HG02588 (cell line): Measurements from ENCODE around the gene DBH.
"Not testable (repeated sequence)": the region's sequence is repeated elsewhere in the genome, so short reads cannot be mapped to it uniquely, and the experiment has no call there.

Experiments used
- ATAC-seq: cut with Tn5 transposase; IDR thresholded peaks from one replicate; pipeline ENCODE4 v1.9.1; 2021; ENCODE audit warnings: mild to moderate bottlenecking, moderate library complexity; ENCODE audit not compliant: unreplicated experiment

DBH gene

DNA sequence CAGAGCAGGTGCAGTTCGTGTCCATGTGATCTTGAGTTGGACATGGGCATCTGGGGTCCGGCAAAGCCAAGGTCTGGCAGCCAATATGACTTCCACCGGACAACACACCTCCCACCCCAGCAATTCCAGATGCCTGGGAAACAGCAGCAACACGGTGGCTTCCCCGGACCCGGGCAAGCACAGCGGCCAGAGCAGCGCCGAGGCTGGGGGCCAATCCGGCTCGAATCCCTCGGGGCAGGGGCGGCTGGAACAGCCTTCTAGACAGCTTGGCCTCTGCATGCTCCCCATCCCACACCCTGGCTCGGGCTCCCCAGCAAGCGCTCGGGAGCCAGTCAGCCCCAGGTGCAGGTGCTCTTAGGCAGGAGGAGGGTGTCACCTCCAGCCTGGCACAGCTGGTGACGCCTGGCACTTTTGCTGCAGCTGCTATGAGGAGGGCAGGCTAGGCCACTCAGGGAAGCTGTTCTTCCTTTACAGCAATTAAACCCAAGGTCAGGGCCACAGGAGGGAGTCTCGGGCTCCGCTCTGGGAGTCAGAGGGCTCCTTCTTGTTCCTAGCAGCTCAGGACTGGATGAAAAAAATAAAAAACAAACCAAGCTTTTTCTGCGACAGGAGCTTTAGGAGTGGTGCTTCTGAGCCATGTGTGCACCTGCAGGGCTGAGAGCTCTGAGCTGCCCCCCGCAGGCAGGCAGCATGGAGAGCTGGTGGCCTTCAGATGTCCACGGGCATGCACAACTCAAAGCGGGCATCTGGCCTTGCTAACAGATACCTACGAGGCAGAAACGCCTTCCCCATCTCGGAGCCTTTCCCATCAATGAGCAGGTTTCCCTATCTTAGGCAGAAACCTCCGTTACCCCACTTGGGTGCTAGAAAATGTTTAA lies 28.2 kb downstream of the DBH start:
- no peak for ATAC-seq

- no peak for ATAC-seq
Observed at GRCh38 chr9:133665096-133665495, 28.9 kb downstream of the DBH start.

- no peak for ATAC-seq
Observed at GRCh38 chr9:133665535-133665934, 29.4 kb downstream of the DBH start.

- ATAC-seq, result no peak
Observed at GRCh38 chr9:133666387-133666786, 30.2 kb downstream of the DBH start.

DNA sequence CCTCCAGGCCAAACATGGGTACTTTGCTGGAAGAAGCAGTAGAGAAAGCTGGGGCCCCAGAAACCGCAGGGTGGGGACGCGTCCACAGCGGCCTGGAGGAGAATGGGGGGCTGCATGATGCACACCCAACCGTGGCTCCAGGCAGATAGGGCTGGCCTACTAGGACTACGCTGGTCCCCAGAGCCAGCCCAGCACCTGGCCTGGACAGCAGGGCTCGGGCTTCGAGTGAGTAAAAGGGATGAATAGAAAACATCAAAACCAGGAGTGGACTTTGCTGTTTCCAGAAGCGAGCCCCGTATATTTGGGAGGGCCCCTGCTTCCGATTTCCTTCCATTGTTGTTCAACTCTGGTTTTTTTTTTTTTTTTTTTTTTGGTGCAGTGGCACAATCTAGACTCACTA lies 30.7 kb downstream of the DBH start:
- ATAC-seq, result no peak

GRCh38 chr9:133667759-133668450 lies 31.7 kb downstream of the DBH start:
- no peak for ATAC-seq

DNA sequence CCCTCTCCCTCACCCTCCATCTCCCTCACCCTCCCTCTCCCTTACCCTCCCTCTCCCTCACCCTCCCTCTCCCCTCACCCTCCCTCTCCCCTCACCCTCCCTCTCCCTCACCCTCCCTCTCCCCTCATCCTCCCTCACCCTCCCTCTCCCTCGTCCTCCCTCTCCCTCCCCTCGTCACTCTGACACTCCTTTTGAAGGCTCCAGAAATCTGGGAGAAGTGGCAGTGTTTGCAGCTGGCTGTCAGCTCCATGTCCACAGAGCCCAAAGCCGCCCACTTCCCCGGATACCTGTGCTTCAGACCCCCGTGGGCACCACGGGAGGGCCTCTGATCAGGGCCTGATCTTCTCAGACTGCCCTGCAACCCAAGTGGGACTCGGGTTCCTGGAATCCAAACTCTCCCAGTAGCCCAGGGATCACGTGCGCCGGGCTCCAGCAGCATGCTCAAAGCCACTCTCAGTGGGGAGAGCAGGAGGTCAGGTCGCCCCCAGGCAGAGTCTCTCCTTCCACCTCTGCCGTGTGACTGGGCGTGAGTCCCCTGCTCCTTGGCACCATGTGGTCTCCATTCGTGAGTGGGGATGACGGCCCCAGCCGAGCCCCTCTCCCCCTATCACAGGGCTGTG lies 33.1 kb downstream of the DBH start:
- no peak for ATAC-seq

DNA sequence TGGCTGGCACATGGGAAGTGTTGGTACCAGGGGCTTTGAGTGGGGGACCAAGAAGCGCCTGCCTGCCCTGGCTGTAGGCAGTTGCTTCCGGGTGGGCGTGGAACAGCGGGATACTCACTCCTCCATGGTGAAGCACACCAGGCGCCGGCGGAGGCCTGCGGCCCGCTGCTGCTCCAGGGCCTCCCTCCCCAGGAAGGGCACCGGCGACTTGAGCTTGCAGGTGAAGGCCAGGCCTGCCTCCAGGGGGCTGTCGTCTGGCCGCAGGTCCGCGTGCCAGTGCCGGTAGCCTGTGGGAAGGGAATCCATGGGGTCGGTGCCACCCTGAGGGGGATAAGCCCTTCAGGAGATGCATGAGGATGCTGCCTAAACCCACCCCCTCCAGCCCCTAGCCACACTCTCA lies 34.3 kb downstream of the DBH start:
- no peak for ATAC-seq

- no peak for ATAC-seq
Observed at GRCh38 chr9:133671371-133671770, 35.2 kb downstream of the DBH start.

DNA sequence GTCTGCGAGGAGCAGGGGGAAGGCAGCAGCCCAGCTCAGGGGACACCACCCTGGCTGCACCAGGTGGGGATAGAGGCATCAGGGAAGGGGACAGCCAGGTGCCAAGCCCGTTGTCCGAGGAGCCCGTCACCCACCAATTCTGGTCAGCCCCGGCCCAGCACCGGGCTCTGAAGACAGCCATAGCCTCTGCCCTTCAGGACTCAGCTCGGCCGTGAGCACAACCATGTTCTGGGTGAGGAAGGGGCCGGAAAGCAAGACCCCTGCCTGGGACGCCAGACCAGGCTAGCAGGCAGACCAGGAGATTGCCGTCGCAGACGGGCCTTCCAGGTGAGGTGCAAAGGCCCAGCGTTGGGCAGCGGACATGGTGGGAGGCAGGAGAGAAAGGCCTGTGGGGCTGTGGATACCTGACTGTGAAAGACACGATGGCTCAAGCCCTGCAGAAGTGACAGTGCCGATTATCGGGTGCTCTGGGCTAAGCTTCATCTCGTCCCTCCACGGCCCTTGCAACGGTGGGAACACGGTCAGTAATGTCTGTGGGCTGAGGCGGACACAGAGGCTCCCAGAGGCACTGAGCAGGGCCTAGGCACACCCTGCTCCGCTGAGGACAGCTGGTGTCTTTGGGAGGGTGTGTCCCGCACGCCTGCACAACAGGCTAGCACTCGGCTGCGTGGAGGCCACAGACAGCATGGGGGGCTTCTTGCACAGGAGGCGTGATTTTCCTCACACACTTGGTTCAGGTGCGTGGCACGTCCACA lies 36.5 kb downstream of the DBH start:
- no peak for ATAC-seq

GRCh38 chr9:133673258-133673655 lies 37.1 kb downstream of the DBH start:
- no peak for ATAC-seq

DNA sequence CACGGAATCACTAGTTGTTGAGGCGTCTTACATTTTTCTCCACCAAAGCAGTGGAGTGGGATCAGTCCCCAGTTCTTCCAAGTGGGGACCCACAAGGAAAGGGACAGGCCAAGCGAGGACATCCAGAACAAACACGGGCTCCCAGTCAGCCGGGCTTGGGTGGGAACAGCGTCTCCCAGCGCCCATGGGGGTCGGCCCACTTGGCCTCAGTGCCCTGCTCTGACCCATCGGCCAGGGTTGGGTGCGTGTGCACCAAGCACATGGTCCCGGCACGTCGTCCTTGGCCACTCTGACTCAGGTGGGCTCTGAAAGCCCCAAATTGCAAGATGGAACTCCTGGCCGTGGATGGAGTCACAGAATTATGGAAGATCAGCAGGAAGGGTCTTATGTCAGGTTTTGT lies 37.9 kb downstream of the DBH start:
- no peak for ATAC-seq

GRCh38 chr9:133675796-133676195 lies 39.6 kb downstream of the DBH start:
- not testable (repeated sequence) for ATAC-seq

GRCh38 chr9:133676450-133676849 lies 40.3 kb downstream of the DBH start:
- no peak for ATAC-seq

DNA sequence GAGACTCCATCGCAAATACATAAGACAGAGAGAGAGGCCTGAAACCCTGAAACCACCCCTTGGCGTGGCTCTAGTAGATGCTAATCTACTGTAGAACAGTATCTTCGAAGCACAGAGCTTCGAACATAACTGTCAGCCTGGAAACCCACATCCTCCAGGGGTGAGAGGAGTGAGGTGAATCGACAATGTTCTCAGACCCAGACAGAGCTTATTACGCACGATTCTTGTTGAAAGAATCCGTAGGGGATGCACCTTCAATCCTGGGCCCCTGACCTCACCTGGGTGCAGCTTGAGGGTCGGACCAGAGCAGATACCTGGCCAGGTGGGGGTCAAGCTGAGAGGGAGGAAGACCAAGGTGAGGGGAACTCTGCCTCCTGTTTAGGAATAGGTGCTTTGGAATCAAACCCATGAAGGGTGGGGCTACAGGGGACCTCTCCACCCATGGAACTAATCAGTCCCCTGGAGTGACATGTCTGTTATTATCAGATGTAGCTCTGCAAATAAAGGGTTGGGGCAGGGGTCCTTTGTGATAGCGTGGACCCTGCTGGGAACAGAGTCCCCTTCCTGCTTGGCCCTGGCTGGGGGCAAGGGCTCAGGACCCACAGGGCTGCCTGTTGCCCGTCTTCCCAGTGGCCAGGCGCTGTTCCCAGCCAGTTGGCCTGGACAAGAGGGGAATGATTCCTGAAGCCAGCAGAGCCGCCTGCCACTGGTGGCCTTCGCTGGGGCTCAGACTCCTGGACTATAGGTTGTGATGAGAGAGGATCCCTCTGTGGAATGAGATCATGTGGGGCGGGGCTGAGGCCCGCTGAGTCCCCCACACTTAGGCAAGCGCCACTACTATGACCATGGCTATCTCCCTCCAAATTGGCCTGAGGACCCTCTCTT lies 41.2 kb downstream of the DBH start:
- no peak for ATAC-seq

- no peak for ATAC-seq
Observed at GRCh38 chr9:133679056-133679455, 42.9 kb downstream of the DBH start.

DNA sequence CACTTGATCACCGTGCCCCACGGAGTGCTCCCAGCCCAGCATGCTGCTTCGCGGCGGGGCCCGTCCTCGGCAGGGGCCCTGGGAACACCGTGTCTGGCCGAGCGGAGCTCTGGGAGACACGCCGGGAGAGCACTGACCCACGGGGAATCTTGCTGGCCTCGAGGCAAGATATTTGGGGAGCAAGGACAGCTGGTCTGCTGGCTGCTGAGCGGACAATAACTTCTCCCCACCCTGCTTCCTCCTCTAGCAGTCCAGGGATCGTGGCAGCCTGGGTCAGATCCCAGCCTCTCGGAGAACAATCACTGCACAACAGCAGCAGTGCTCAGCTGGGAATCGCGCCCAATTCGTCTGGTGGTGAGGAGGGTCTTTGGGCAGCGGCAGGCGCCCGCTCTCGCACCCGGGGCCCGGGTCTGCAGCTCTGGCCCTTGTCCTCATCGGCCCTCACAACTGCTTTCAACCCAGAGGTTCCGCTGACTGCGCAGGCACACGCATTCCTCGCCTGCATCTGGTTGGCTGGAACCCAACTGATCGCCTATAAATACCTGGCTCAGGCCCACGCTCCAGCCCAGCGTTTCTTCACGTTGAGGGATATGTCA lies 43.4 kb downstream of the DBH start:
- no peak for ATAC-seq

DNA sequence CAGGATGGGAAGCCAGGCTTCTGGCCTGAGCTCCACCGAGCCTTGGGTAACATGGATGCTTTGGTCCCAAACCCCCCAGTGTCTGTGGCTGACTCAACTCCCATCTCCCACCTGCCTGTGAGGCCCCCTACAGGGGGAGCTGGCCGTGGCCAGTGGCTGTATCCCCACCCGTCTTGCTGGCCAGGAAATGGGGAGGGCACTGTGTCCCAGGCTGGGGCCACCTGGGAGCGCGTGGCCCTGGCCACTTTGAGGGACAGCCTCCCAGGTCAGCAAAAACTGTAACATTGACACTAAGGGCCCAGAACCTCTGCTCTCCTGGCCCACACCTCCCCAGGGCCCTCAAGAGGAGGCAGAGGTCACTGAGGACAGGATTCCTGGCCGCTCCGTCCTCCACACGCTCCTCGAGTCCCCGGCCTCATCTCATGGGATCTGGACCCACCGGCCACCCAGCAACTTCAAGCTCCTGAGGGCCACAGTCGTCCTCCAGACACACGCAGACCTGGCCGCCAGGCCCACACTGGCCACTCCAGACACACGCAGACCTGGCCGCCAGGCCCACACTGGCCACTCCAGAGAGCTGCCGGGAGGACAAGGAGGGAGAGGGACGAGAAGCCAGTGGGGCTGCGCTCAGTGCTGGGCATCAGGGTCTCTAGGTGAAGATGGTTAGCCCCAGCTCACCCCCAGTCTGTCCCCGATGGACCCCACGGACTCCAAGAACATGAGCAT lies 44.2 kb downstream of the DBH start:
- no peak for ATAC-seq

GRCh38 chr9:133680976-133681657 lies 45.0 kb downstream of the DBH start:
- ATAC-seq, result no peak
